OCI-LY7 (cell line): ENCODE results near the gene ADAM12. TPM values are rescaled to one million over a fixed set of nuclear protein-coding genes. Genes with fewer than 3 reads are reported as not detected.

Experiments
- BruUV-seq: library from RNA; stranded (reverse); fragments of 400-500 nt; replicated peaks from 2 replicates; lab custom pipeline; 2021; lab: Mats Ljungman, UMichigan
- CTCF ChIA-PET: fragments of 300-600 bp; sonication (Branson Sonifier 250); formaldehyde crosslinking; loops from one replicate; lab custom pipeline; 2022; ENCODE audit warnings: antibody characterized with exemption; ENCODE audit not compliant: unreplicated experiment; lab: Charles Lee
- POLR2A ChIA-PET: fragments of 300-600 bp; sonication (Branson Sonifier 250); formaldehyde crosslinking; loops from one replicate; lab custom pipeline; 2022; ENCODE audit warnings: antibody characterized with exemption; lab: Charles Lee
- DNase-seq: peaks from one replicate; pipeline ENCODE4 v3.0.0-alpha.2; 2015; ENCODE audit warnings: low spot score
- H2AFZ ChIP-seq: fragments of 200-600 bp; sonication (generic), shearing (Covaris generic); 2 replicates; pipeline ENCODE4 v1.6.1; 2014; ENCODE audit warnings: mild to moderate bottlenecking, antibody characterized with exemption, low read length, moderate library complexity
- H3K27ac ChIP-seq: fragments of 200-600 bp; sonication (generic); 2 replicates; pipeline ENCODE4 v1.5.1; 2014; ENCODE audit warnings: mixed run types, low read depth, mild to moderate bottlenecking, moderate library complexity, low read length, inconsistent platforms; ENCODE audit not compliant: poor library complexity, severe bottlenecking
- H3K36me3 ChIP-seq: fragments of 200-600 bp; sonication (generic); 2 replicates; pipeline ENCODE4 v1.6.1; 2014; ENCODE audit warnings: mild to moderate bottlenecking, antibody characterized with exemption, low read length, moderate library complexity, mixed read lengths; ENCODE audit not compliant: insufficient read depth
- H3K4me1 ChIP-seq: fragments of 200-600 bp; sonication (generic); 2 replicates; pipeline ENCODE4 v1.5.1; 2014; ENCODE audit warnings: mild to moderate bottlenecking, low read length; ENCODE audit not compliant: insufficient read depth, poor library complexity, severe bottlenecking
- H3K4me2 ChIP-seq: fragments of 200-600 bp; sonication (generic); 2 replicates; pipeline ENCODE4 v1.6.1; 2014; ENCODE audit warnings: mild to moderate bottlenecking, low read length
- H3K4me3 ChIP-seq: fragments of 200-600 bp; sonication (generic); 2 replicates; pipeline ENCODE4 v1.5.1; 2014; ENCODE audit warnings: mild to moderate bottlenecking, low read depth, low read length; ENCODE audit not compliant: poor library complexity, severe bottlenecking
- H3K79me2 ChIP-seq: fragments of 200-600 bp; sonication (generic); 2 replicates; pipeline ENCODE4 v1.6.1; 2016; ENCODE audit warnings: low read depth, mild to moderate bottlenecking, low read length, moderate library complexity, mixed read lengths; ENCODE audit not compliant: insufficient read depth
- H3K9me2 ChIP-seq: fragments of 200-600 bp; sonication (generic); 2 replicates; pipeline ENCODE4 v1.6.1; 2016; ENCODE audit warnings: mild to moderate bottlenecking, low read length, mixed read lengths; ENCODE audit not compliant: insufficient read depth
- H3K9me3 ChIP-seq: fragments of 200-600 bp; sonication (generic); 2 replicates; pipeline ENCODE4 v1.6.1; 2014; ENCODE audit warnings: mild to moderate bottlenecking, mixed run types, low read length, mixed read lengths
- H4K20me1 ChIP-seq: fragments of 200-600 bp; sonication (generic); 2 replicates; pipeline ENCODE4 v1.6.1; 2014; ENCODE audit warnings: mild to moderate bottlenecking, antibody characterized with exemption, low read length, moderate library complexity, mixed read lengths; ENCODE audit not compliant: insufficient read depth
- CTCF ChIP-seq: fragments of 200-600 bp; sonication (generic); conservative IDR thresholded peaks from 2 replicates; pipeline ENCODE4 v1.5.1; 2014; ENCODE audit warnings: mild to moderate bottlenecking, antibody characterized with exemption, low read length, moderate library complexity, mixed read lengths
- EZH2phosphoT487 ChIP-seq: fragments of 200-600 bp; sonication (generic); IDR thresholded peaks from 2 replicates; pipeline ENCODE4 v1.6.1; 2018; ENCODE audit warnings: low read depth, borderline replicate concordance, mild to moderate bottlenecking, mixed run types, antibody characterized with exemption, low read length, moderate library complexity, mixed read lengths
- intact Hi-C: fragments of 100-400 bp; cut with micrococcal nuclease; formaldehyde crosslinking; loops from one replicate; pipeline ENCODE4 v1.10.0; 2022; ENCODE audit not compliant: unreplicated experiment
- total RNA-seq, 2 experiments: library from RNA; depleted of rRNA in 1 of 2; stranded (reverse); fragments of >200 nt in 1 of 2; shearing (Covaris generic) in 1 of 2; gene quantifications; 2 replicates each; pipeline ENCODE4 v1.2.3, GENCODE V29; 2014 to 2022

The ADAM12 gene
- total RNA-seq, 2 experiments from 2014 or later = 0.06 TPM; not detected in 1

- no peak for DNase-seq
- Histone ChIP-seq H3K4me1 (no peaks in the 10 kb centered on the region), H2AFZ (no peak overlapping the region), H3K4me3 (no peak overlapping the region), H4K20me1 (no peaks in the 10 kb centered on the region), H3K9me3 (no peaks in the 10 kb centered on the region), H3K4me2 (no peak overlapping the region), H3K9me2 (no peaks in the 10 kb centered on the region), H3K27ac (no peak overlapping the region), H3K36me3 (no peaks in the 10 kb centered on the region), H3K79me2 (no peaks in the 10 kb centered on the region)
- BruUV-seq = no TSS peak
- intact Hi-C loops = no loop called here
- no peak for TF ChIP-seq CTCF
- no peak for TF ChIP-seq EZH2phosphoT487
- ChIA-PET CTCF (no interaction called here), POLR2A (no interaction called here)
Measured at GRCh38 chr10:126400641-126401040, 12.4 kb upstream of the ADAM12 start.

GRCh38 chr10:126398924-126399323 is 10.6 kb upstream of the ADAM12 start:
- ChIA-PET CTCF (no interaction called here), POLR2A (interaction anchor here (0.7 kb wide), 1 partner anchor 29 kb away, joined by 4 read pairs; no protein-coding TSS in a partner anchor)
- H3K36me3 ChIP-seq = no peaks in the 10 kb centered on the region
- no peak overlapping the region for H3K4me3 ChIP-seq
- TF ChIP-seq EZH2phosphoT487 (no peak), CTCF (no peak)
- no peaks in the 10 kb centered on the region for H3K9me2 ChIP-seq
- H3K27ac ChIP-seq = no peak overlapping the region
- H3K79me2 ChIP-seq = no peaks in the 10 kb centered on the region
- H4K20me1 ChIP-seq = no peaks in the 10 kb centered on the region
- no peak for DNase-seq
- H2AFZ ChIP-seq = no peak overlapping the region
- no TSS peak for BruUV-seq
- no peak overlapping the region for H3K4me2 ChIP-seq
- H3K9me3 ChIP-seq = no peaks in the 10 kb centered on the region
- no peaks in the 10 kb centered on the region for H3K4me1 ChIP-seq
- intact Hi-C loops = no loop called here

GRCh38 chr10:126398383-126398743 is 10.1 kb upstream of the ADAM12 start:
- Histone ChIP-seq H3K4me3 (no peak overlapping the region), H3K27ac (no peak overlapping the region), H3K36me3 (no peaks in the 10 kb centered on the region), H3K79me2 (no peaks in the 10 kb centered on the region), H3K9me3 (no peaks in the 10 kb centered on the region), H2AFZ (no peak overlapping the region), H3K9me2 (no peaks in the 10 kb centered on the region), H3K4me2 (no peak overlapping the region), H4K20me1 (no peaks in the 10 kb centered on the region), H3K4me1 (no peaks in the 10 kb centered on the region)
- POLR2A ChIA-PET = interaction anchor here (0.7 kb wide), 1 partner anchor 28 kb away, joined by 4 read pairs; no protein-coding TSS in a partner anchor
- CTCF ChIA-PET = no interaction called here
- TF ChIP-seq CTCF = no peak
- TF ChIP-seq EZH2phosphoT487 = no peak
- intact Hi-C loops = no loop called here
- BruUV-seq = no TSS peak
- DNase-seq = no peak
